GM21528 (cell line): ENCODE data around the gene RBMS1.
"Not testable (repeated sequence)": the region's sequence is repeated elsewhere in the genome, so short reads cannot be mapped to it uniquely, and the experiment has no call there.

Source experiments
- ATAC-seq: cut with Tn5 transposase; IDR thresholded peaks from one replicate; pipeline ENCODE4 v1.9.1; 2021; ENCODE audit warnings: mild to moderate bottlenecking, moderate library complexity; ENCODE audit not compliant: unreplicated experiment, low FRiP score

RBMS1 gene

GRCh38 chr2:160505256-160505655 is 11.6 kb upstream of the RBMS1 start:
- no peak for ATAC-seq

DNA sequence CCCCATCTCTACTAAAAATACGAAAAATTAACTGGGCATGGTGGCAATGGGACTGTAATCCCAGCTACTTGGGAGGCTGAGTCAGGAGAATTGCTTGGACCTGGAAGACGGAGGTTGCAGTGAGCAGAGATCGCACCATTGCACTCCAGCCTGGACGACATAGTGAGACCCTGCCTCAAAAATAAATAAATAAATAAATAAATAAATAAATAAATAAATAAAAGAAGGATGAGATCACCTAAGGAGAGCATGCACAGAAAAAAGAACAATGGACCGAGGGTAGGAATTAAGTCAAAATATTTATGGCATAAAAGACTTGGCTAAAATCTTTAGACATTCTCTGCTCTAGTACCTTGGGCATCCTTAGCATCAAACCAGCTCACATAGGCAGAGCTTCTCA is 8.9 kb upstream of the RBMS1 start:
- ATAC-seq = no peak

- ATAC-seq = no peak
Observed at GRCh38 chr2:160501370-160501769, 7.8 kb upstream of the RBMS1 start.

- ATAC-seq = no peak
Observed at GRCh38 chr2:160499865-160500264, 6.3 kb upstream of the RBMS1 start.

GRCh38 chr2:160498137-160498536 is 4.5 kb upstream of the RBMS1 start:
- ATAC-seq = no peak

DNA sequence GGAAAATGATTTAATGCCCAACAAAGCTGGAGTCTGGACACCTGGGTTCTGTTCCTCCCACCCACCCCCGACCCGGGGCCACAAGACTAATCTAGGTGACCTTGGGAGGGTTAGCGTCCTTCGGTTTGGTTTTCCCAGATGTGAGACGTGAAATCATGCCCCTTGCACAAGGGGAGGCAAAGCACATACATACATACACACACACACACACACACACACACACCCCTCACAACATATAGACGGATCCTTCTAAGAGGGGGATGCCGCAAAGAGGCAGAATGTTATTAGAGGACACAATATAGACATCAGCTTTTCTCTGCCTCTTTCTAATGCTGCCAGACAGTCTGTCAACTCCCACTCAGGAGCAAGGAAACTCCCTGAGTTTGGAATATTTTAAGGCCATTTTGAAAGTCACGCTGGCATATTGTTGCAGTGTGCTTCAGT is 616 bp upstream of the RBMS1 start:
- ATAC-seq = no peak

DNA sequence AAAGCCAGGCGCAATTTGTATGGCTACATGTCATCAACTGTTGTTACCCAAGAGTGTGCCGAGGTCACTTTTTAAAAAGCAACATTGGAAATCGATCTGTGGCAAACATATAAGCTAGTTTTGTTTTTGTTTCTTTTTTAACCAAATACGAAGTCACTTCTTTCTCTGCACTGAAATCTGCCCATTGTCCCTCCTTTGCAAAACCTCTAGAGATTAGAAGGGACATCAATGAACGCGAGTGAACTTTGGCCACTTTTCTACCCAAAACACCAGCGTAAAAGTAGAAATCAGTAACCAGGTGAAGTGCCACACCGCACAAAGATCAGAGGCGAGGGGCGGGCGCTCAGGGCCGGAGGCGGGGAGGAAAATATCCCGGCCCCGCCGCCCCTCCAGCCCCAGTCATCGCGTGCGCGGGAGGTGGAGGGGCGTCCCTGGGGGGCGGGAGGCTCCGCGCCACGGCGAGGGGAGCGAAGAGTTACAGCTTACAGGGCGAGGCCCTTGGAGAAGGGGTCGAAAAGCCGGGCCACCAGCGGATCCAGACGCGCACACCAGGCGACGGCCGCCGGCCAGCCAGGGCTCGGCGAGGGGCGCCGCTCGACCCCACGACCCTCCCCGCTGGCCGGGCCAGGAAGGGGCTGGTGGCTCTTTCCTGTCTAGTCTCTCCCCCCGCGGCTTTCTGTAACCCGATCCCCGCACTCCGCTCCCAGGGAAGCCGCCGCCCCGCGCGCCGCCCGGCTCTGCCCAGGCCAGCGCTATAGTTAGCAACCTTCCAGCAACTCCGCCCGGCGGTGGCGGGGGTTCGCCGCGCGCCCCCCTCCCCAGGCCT is 993 bp downstream of the RBMS1 start:
- no peak for ATAC-seq

GRCh38 chr2:160491911-160492371 is 1.7 kb downstream of the RBMS1 start:
- no peak for ATAC-seq

- ATAC-seq = no peak
Observed at GRCh38 chr2:160490733-160491685, 2.6 kb downstream of the RBMS1 start.

- ATAC-seq = no peak
Observed at GRCh38 chr2:160489111-160489510, 4.5 kb downstream of the RBMS1 start.

- ATAC-seq = not testable (repeated sequence)
Observed at GRCh38 chr2:160488289-160488688, 5.3 kb downstream of the RBMS1 start.

GRCh38 chr2:160486341-160486740 is 7.3 kb downstream of the RBMS1 start:
- no peak for ATAC-seq

DNA sequence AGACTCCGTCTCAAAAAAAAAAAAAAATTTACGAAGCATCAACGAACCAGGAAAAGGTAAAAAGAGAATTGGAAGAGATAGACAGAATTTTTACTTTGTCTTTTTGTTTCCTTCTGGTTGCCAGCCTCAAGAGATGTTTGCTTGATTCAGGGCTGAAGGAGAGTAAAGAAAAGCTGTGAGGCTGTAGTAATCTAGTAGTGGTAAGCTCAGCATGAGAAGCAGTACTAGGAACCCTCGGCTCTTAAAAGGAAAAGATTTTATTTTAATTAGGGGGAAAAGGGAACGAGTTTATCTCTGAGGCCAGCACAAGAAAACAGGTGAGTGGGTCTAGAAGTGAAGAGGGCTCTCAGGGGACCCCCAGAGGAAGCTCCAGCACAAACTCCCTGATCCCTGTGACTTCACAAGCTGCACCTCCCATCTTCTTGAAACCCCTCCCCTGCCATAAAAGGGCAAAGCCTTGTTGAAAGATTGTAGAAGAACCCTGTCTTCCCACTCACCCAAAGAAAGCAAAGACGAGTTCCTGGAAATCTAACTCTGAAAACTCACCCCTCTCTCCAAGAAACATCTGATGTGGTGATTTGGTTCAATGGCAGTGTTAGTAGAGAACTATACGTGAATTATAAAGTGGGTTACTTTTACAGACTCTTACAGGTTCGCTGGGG is 8.6 kb downstream of the RBMS1 start:
- no peak for ATAC-seq

DNA sequence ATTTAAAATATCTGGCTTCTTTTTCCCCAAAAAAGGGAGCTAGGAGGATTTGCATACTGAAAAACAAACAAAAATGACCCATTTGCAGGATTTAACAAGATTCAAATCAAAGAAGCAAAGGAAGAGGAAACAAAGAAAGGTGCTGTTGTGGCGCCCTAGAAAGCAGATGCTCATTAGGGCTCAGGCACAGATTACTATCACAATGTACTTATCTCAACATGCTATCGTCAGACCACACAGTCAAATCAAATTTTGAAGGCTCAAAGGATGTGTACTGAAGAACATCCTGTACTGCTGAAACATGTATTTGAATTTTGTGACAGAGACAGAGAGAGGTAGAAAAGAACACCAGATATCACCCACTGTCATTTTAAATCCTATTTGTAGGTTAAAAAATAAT is 10.9 kb downstream of the RBMS1 start:
- no peak for ATAC-seq

DNA sequence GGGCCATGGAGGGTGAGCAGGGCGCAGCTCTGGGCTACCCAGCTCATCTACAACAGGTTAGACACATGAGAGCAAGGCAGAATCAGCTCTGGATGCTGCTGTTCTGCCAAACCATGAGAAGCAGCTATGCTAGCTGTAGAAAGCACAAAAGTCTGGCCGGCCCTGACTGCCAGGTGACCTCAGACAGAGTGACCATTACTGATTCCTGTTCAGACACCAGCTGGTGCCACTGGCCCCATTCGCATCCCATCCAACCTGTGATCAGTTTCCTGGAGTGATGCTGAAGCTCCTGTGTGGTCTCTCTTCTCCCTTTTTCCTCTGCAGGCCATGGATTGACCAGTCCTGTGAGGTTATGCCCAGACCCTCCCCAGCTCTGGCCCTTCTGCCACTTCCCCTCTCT is 14.3 kb downstream of the RBMS1 start:
- ATAC-seq = no peak

DNA sequence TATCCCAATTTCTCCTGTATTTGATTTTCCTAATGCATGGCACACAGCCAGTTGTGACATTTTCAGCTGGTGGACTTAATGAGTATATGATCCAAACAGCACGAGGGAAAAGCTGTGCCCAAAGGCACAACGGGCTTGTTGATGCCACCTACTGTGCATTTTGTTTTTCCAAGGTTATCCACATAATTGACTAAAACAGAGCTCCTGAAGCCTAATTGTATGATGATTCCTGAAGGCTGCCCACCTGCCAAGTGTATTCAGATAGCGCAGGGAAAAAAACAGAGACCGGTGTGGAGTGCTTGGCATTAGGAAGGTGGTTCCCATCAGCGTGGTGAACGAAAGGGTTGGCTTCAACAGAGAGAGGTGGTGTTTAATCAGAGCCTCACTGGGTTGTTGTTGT is 14.9 kb downstream of the RBMS1 start:
- ATAC-seq = no peak

DNA sequence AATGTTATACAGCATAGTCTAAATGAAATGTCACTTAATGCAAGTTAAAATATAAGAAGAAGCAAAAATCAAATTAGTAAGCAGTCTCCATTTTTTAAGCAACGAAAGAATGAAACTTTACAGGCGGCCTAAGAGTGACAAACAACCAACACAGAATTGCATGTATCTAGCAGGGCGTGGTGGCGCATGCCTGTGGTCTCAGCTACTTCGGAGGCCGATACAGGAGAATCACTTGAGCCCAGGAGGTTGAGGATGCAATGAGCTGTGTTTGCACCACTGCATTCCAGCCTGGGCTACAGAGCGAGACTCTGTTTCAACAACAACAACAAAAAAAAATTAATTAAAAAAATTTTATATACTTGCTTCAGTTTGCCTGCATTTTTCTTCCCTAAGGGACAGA is 16.6 kb downstream of the RBMS1 start:
- ATAC-seq = no peak

- no peak for ATAC-seq
Observed at GRCh38 chr2:160474891-160475787, 18.5 kb downstream of the RBMS1 start.

GRCh38 chr2:160474319-160474645 is 19.3 kb downstream of the RBMS1 start:
- ATAC-seq = no peak
